OCI-LY1 (cell line): ENCODE results near the gene MEGF6.

ENCODE experiments used
- CTCF ChIP-seq: fragments of 200-600 bp; sonication (generic), shearing (Covaris generic); IDR thresholded peaks from 2 replicates; pipeline ENCODE4 v1.5.1; 2017; ENCODE audit warnings: mild to moderate bottlenecking, antibody characterized with exemption, low read length, moderate library complexity, mixed read lengths
- EZH2 ChIP-seq: fragments of 200-600 bp; sonication (generic), shearing (Covaris generic); IDR thresholded peaks from 2 replicates; pipeline ENCODE4 v1.8.0; 2017; ENCODE audit warnings: borderline replicate concordance, mixed run types, mild to moderate bottlenecking, antibody characterized with exemption, low read length, moderate library complexity, mixed read lengths

DNA sequence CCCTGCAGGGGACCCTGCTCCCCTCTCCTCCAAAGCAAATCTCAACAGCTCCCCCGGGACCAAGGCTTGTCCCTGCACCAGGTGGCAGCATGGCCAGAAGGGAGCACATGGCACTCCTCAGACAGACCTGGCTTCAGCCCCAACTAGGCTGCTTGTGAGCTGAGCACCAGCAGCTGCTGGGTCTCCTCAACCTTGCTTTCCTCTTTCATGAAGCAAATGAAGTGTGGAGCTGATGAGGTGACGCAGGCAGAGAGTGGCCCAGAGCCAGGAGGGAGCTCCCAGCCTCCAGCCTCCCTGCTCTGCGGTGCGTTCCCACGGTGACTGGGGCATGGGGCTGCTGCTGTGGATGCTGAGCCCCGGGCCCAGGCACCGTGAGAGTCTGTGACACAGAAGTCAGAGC is 34.0 kb downstream of the MEGF6 start:
- TF ChIP-seq CTCF (no peak), EZH2 (no peak)
